ENCODE data around the gene ALG14. TPM values are rescaled to one million over a fixed set of nuclear protein-coding genes. Genes with fewer than 3 reads are reported as not detected.

ALG14 gene
- polyA plus RNA-seq, 1 donor from 2014 or later: 2.6 TPM

GRCh38 chr1:94935034-94935433, 137.7 kb downstream of the ALG14 start:
- H3K9ac ChIP-seq (ENCODE audit: low read length): no peak overlapping the region
- TF ChIP-seq MXI1 (conservative IDR thresholded peaks at IDR 0.05; ENCODE audit: poor library complexity, severe bottlenecking): no peak
- no peak for TF ChIP-seq EP300 (conservative IDR thresholded peaks at IDR 0.05; ENCODE audit: poor library complexity, severe bottlenecking)
- no peak for TF ChIP-seq REST (IDR thresholded peaks at IDR 0.05; ENCODE audit: borderline replicate concordance)
- TF ChIP-seq TAF1 (IDR thresholded peaks at IDR 0.05; ENCODE audit: low read depth): no peak
- no peak for TF ChIP-seq CTCF (IDR thresholded peaks at IDR 0.05; ENCODE audit: poor library complexity, severe bottlenecking)
- no peak for TF ChIP-seq SMC3 (conservative IDR thresholded peaks at IDR 0.05; ENCODE audit: poor library complexity)
- no peak for TF ChIP-seq POLR2AphosphoS5 (IDR thresholded peaks at IDR 0.05)
- no peak for TF ChIP-seq RAD21 (conservative IDR thresholded peaks at IDR 0.05)
- no peak for TF ChIP-seq EZH2 (IDR thresholded peaks at IDR 0.05; ENCODE audit: borderline replicate concordance, insufficient read depth, low read length, poor library complexity, severe bottlenecking)
- H3K4me2 ChIP-seq (ENCODE audit: low read length): no peak overlapping the region

GRCh38 chr1:94934551-94934950, 138.2 kb downstream of the ALG14 start:
- Histone ChIP-seq H4K20me1 (ENCODE audit: insufficient read depth) (no peaks in the 10 kb centered on the region), H3K9me3 (ENCODE audit: low read length) (no peaks in the 10 kb centered on the region), H3K4me2 (ENCODE audit: low read length) (no peak overlapping the region), H3K79me2 (replicated peaks; ENCODE audit: insufficient read depth, low read length) (no peaks in the 10 kb centered on the region), H2AFZ (ENCODE audit: low read depth, low read length) (no peak overlapping the region), H3K36me3 (ENCODE audit: insufficient read depth, low read length) (no peaks in the 10 kb centered on the region), H3F3A (ENCODE audit: insufficient read depth, low read length, poor library complexity, severe bottlenecking) (no peaks in the 10 kb centered on the region), H3K9me2 (ENCODE audit: insufficient read depth, low read length) (no peaks in the 10 kb centered on the region), H3K9ac (ENCODE audit: low read length) (no peak overlapping the region), H3K27me3 (ENCODE audit: insufficient read depth, low read depth, low read length) (no peaks in the 10 kb centered on the region), H3K4me3 (ENCODE audit: low read length) (no peak overlapping the region), H3K27ac (ENCODE audit: low read length) (no peak overlapping the region)
- TF ChIP-seq REST (IDR thresholded peaks at IDR 0.05; ENCODE audit: borderline replicate concordance) (no peak), MXI1 (conservative IDR thresholded peaks at IDR 0.05; ENCODE audit: poor library complexity, severe bottlenecking) (no peak), RAD21 (conservative IDR thresholded peaks at IDR 0.05) (no peak), CTCF (IDR thresholded peaks at IDR 0.05; ENCODE audit: poor library complexity, severe bottlenecking) (no peak)

More at GRCh38 chr1:94935034-94935433, 137.7 kb downstream of the ALG14 start:
- Histone ChIP-seq H3K36me3 (ENCODE audit: insufficient read depth, low read length) (no peaks in the 10 kb centered on the region), H3K9me3 (ENCODE audit: low read length) (no peaks in the 10 kb centered on the region), H3K27ac (ENCODE audit: low read length) (no peak overlapping the region), H3K4me3 (ENCODE audit: low read length) (no peak overlapping the region), H3K79me2 (replicated peaks; ENCODE audit: insufficient read depth, low read length) (no peaks in the 10 kb centered on the region), H4K20me1 (ENCODE audit: insufficient read depth) (no peaks in the 10 kb centered on the region), H3K9me2 (ENCODE audit: insufficient read depth, low read length) (no peaks in the 10 kb centered on the region), H3K27me3 (ENCODE audit: insufficient read depth, low read depth, low read length) (no peaks in the 10 kb centered on the region), H2AFZ (ENCODE audit: low read depth, low read length) (no peak overlapping the region), H3F3A (ENCODE audit: insufficient read depth, low read length, poor library complexity, severe bottlenecking) (no peaks in the 10 kb centered on the region)

All from neural cell (in vitro differentiated cells).